ENCODE measurements around the gene ELOB. TPM values are rescaled to one million over a fixed set of nuclear protein-coding genes. Genes with fewer than 3 reads are reported as not detected.

ELOB gene
- total and polyA plus RNA-seq, 2 donors = 287 to 349 TPM

DNA sequence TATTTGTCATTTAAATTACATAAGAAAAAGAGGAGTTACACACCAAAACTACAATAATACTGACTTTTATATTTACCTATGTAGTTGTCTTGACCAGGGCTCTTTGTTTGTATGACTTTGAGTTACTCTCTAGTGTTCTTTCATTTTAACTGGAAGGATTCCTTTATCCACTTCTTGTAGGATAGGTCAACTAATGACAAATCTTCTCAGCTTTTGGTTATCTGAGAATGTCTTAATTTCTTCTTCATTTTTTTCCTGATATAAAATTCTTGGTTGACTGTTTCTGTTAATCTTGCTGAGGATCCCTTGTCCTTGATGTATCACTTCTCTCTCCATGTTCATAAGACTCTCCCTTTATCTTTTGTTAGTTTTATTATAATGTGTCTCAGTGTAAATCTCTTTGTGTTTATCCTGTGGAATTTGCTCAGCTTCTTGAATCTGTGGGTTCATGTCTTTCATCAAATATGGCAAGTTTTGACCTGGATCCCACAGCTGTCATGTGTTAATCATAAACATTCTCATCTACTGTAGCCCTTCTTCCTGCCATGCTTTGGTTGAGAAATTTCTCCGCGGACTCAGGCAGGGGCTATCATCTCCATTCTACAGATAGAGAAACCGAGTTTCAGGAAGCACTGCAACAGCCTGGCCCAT is 26.6 kb upstream of the ELOB start:
- Histone ChIP-seq H3K36me3 (ENCODE audit: control insufficient read depth in 2 of 2, insufficient read depth in 2 of 2, low read length in 1 of 2) (no peaks in the 10 kb centered on the region), H3K27ac (ENCODE audit: low read depth in 1 of 2, low read length in 1 of 2) (no peak overlapping the region), H3K4me3 (ENCODE audit: low read length in 2 of 2) (no peak overlapping the region), H3K9me3 (ENCODE audit: control insufficient read depth in 2 of 2, insufficient read depth in 1 of 2, low read length in 1 of 2) (peaks cover 0 to 20% of the 10 kb centered on the region in 2 donors), H3K4me1 (ENCODE audit: control insufficient read depth in 2 of 2, insufficient read depth in 2 of 2, low read length in 2 of 2) (no peaks in the 10 kb centered on the region), H3K27me3 (ENCODE audit: control insufficient read depth in 2 of 2, insufficient read depth in 1 of 2, low read length in 1 of 2) (peaks cover 0 to 2% of the 10 kb centered on the region in 2 donors)
- no peak for DNase-seq (ENCODE audit: low read depth in 6 of 9, low spot score in 9 of 9)
- WGBS = 86% methylated on average over 3 of the region's 3 CpGs

DNA sequence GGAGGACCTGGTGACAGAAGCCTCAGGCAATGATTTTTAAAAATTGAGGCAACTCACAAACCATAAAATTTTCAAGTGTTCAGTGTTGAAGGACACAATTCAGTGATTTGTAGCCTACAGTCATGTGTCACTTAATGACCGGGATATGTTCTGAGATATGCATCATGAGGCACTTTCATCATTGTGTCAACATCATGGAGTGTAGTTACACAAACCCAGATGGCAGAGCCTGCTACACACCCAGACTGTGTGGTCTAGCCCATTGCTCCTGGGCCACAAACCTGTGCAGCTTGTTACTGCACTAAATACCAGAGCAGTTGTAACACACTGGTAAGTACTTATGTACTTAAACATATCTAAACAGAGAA is 22.8 kb upstream of the ELOB start:
- WGBS = 94% methylated on average over 1 of the region's 1 CpG
- Histone ChIP-seq H3K9me3 (ENCODE audit: control insufficient read depth in 2 of 2, insufficient read depth in 1 of 2, low read length in 1 of 2) (peaks cover 0 to 10% of the 10 kb centered on the region in 2 donors), H3K27me3 (ENCODE audit: control insufficient read depth in 2 of 2, insufficient read depth in 1 of 2, low read length in 1 of 2) (peaks cover 0 to 11% of the 10 kb centered on the region in 2 donors), H3K4me1 (ENCODE audit: control insufficient read depth in 2 of 2, insufficient read depth in 2 of 2, low read length in 2 of 2) (no peaks in the 10 kb centered on the region), H3K4me3 (ENCODE audit: low read length in 2 of 2) (no peak overlapping the region), H3K36me3 (ENCODE audit: control insufficient read depth in 2 of 2, insufficient read depth in 2 of 2, low read length in 1 of 2) (no peaks in the 10 kb centered on the region), H3K27ac (ENCODE audit: low read depth in 1 of 2, low read length in 1 of 2) (no peak overlapping the region)
- DNase-seq (ENCODE audit: low read depth in 6 of 9, low spot score in 9 of 9) = no peak

DNA sequence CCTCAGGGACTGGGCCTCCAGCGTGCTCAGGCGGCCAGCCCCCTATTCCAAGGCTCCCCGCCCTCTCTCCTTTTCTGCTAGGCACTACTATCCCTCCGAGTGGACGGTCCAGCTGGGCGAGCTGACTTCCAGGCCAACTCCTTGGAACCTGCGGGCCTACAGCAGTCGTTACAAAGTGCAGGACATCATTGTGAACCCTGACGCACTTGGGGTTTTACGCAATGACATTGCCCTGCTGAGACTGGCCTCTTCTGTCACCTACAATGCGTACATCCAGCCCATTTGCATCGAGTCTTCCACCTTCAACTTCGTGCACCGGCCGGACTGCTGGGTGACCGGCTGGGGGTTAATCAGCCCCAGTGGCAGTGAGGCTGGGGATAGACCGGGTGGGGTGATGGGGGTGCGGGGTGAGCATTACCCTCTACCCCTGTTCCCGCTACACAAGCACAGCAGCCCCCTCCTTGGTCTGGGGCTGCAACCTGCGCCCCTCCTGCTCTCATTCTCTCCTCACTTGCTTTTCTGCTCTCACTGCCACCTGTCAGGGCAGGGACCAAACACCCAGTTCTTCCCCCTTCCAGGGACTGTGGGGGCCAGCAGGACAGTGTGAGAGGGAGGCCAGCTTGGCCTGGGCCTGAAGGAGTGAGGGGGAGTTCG is 22.3 kb upstream of the ELOB start:
- WGBS = 95% methylated on average over 21 of the region's 21 CpGs
- H3K27me3 ChIP-seq (ENCODE audit: control insufficient read depth in 2 of 2, insufficient read depth in 1 of 2, low read length in 1 of 2) = peaks cover 0 to 11% of the 10 kb centered on the region in 2 donors
- peaks cover 0 to 5% of the 10 kb centered on the region in 2 donors for H3K9me3 ChIP-seq (ENCODE audit: control insufficient read depth in 2 of 2, insufficient read depth in 1 of 2, low read length in 1 of 2)
- no peak overlapping the region for H3K27ac ChIP-seq (ENCODE audit: low read depth in 1 of 2, low read length in 1 of 2)
- no peak for DNase-seq (ENCODE audit: low read depth in 6 of 9, low spot score in 9 of 9)
- H3K4me3 ChIP-seq (ENCODE audit: low read length in 2 of 2) = no peak overlapping the region
- H3K36me3 ChIP-seq (ENCODE audit: control insufficient read depth in 2 of 2, insufficient read depth in 2 of 2, low read length in 1 of 2) = no peaks in the 10 kb centered on the region
- H3K4me1 ChIP-seq (ENCODE audit: control insufficient read depth in 2 of 2, insufficient read depth in 2 of 2, low read length in 2 of 2) = no peaks in the 10 kb centered on the region

DNA sequence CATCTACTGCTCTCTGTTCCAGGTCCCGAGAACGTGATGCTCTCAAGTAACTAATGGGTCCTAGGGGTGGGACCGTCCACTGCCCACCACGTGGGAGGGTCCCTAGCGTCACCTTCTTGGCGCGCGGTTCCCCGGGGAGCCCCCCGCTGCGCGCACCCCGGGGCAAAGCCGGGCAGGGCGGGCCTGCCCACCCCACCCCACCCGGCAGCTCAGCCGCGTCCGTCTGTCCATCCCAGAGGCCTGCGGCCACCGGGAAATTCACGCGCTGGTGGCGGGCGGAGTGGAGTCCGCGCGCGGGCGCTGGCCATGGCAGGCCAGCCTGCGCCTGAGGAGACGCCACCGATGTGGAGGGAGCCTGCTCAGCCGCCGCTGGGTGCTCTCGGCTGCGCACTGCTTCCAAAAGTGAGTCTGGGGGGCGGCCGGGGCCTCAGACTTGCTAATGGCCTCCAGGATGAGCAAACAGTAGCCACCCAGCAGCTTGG is 21.7 kb upstream of the ELOB start:
- Histone ChIP-seq H3K9me3 (ENCODE audit: control insufficient read depth in 2 of 2, insufficient read depth in 1 of 2, low read length in 1 of 2) (no peaks in the 10 kb centered on the region), H3K27me3 (ENCODE audit: control insufficient read depth in 2 of 2, insufficient read depth in 1 of 2, low read length in 1 of 2) (peaks cover 0 to 11% of the 10 kb centered on the region in 2 donors), H3K4me1 (ENCODE audit: control insufficient read depth in 2 of 2, insufficient read depth in 2 of 2, low read length in 2 of 2) (no peaks in the 10 kb centered on the region), H3K4me3 (ENCODE audit: low read length in 2 of 2) (no peak overlapping the region), H3K36me3 (ENCODE audit: control insufficient read depth in 2 of 2, insufficient read depth in 2 of 2, low read length in 1 of 2) (no peaks in the 10 kb centered on the region), H3K27ac (ENCODE audit: low read depth in 1 of 2, low read length in 1 of 2) (no peak overlapping the region)
- no peak for DNase-seq (ENCODE audit: low read depth in 6 of 9, low spot score in 9 of 9)
- 94% methylated on average over 39 of the region's 39 CpGs for WGBS

DNA sequence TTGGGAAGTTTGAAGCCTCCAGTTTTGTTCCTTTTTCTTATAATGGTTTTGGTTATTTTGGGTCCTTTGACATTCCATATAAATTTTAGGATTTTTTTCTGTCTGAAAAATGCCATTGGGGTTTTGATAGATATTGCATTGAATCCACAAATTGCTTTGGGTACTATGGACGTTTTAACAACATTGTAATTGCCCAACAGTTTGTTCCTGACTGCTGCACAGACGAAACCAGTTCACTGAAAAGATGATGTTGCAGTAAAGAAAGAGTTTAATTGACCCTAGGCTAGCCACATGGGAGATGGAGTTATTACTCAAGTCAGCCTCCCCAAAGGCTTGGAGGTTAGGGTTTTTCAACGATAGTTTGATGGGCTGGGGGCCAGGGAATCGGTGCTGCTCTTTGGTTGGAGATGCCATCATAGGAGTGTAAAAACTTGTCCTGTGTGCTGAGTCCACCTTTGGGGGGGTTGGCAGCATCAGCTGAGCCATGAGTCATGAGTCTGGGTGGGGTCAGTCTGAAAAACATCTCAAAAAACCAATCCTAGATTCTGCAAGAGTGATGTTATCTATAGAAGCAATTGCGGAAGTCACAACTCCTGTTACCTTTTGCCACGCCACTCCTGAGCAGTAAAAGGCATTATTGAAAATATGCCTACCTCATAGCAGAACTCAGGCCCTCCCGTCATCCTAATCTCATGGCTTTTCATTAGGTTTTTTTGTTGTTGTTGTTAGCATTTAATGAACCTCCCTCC is 18.5 kb upstream of the ELOB start:
- Histone ChIP-seq H3K27ac (ENCODE audit: low read depth in 1 of 2, low read length in 1 of 2) (no peak overlapping the region), H3K9me3 (ENCODE audit: control insufficient read depth in 2 of 2, insufficient read depth in 1 of 2, low read length in 1 of 2) (no peaks in the 10 kb centered on the region), H3K4me3 (ENCODE audit: low read length in 2 of 2) (no peak overlapping the region), H3K27me3 (ENCODE audit: control insufficient read depth in 2 of 2, insufficient read depth in 1 of 2, low read length in 1 of 2) (peaks cover 0 to 20% of the 10 kb centered on the region in 2 donors), H3K36me3 (ENCODE audit: control insufficient read depth in 2 of 2, insufficient read depth in 2 of 2, low read length in 1 of 2) (no peaks in the 10 kb centered on the region), H3K4me1 (ENCODE audit: control insufficient read depth in 2 of 2, insufficient read depth in 2 of 2, low read length in 2 of 2) (no peaks in the 10 kb centered on the region)
- no peak for DNase-seq (ENCODE audit: low read depth in 6 of 9, low spot score in 9 of 9)
- WGBS = 93% methylated on average over 7 of the region's 7 CpGs

DNA sequence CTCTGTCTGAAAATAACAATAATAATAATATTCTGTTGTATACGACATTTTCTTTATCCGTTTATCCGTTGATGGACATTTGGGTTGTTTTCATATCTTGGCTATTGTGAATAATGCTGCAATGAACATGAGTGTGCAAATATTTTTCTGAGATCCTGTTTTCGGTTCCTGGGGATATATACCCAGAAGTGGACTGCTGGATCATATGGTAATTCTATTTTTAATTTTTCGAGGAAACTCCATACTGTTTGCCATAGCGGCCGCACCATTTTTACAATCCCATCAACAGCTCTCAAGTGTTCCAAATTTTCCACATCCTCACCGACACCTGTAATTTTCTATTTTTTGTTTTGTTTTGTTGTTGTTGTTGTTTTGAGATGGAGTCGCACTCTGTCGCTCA is 15.9 kb upstream of the ELOB start:
- H3K4me3 ChIP-seq (ENCODE audit: low read length in 2 of 2) = no peak overlapping the region
- no peaks in the 10 kb centered on the region for H3K4me1 ChIP-seq (ENCODE audit: control insufficient read depth in 2 of 2, insufficient read depth in 2 of 2, low read length in 2 of 2)
- H3K27me3 ChIP-seq (ENCODE audit: control insufficient read depth in 2 of 2, insufficient read depth in 1 of 2, low read length in 1 of 2) = peaks cover under 1 to 36% of the 10 kb centered on the region in 2 donors
- WGBS = 96% methylated on average over 10 of the region's 10 CpGs
- H3K9me3 ChIP-seq (ENCODE audit: control insufficient read depth in 2 of 2, insufficient read depth in 1 of 2, low read length in 1 of 2) = no peaks in the 10 kb centered on the region
- H3K27ac ChIP-seq (ENCODE audit: low read depth in 1 of 2, low read length in 1 of 2) = no peak overlapping the region
- no peaks in the 10 kb centered on the region for H3K36me3 ChIP-seq (ENCODE audit: control insufficient read depth in 2 of 2, insufficient read depth in 2 of 2, low read length in 1 of 2)
- no peak for DNase-seq (ENCODE audit: low read depth in 6 of 9, low spot score in 9 of 9)

DNA sequence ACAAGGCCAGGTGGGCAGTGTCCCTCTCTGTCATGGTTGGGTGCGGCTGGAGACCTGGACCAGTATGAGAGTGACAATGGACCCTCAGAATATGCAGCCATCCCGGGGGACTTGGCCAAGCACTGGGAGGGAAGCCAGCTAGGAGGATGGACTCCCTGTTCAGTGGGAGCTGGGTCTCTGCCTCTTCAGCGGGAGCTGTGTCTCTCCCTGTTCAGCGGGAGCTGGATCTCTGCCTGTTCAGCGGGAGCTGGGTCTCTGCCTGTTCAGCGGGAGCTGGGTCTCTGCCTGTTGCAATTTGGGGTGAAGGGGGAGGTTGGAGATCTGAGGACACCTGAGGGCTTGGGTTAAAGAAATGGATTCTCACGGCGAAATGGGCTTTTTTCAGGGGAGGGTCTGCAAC is 14.1 kb upstream of the ELOB start:
- DNase-seq (ENCODE audit: low read depth in 6 of 9, low spot score in 9 of 9) = no peak
- Histone ChIP-seq H3K9me3 (ENCODE audit: control insufficient read depth in 2 of 2, insufficient read depth in 1 of 2, low read length in 1 of 2) (no peaks in the 10 kb centered on the region), H3K36me3 (ENCODE audit: control insufficient read depth in 2 of 2, insufficient read depth in 2 of 2, low read length in 1 of 2) (no peaks in the 10 kb centered on the region), H3K4me3 (ENCODE audit: low read length in 2 of 2) (no peak overlapping the region), H3K4me1 (ENCODE audit: control insufficient read depth in 2 of 2, insufficient read depth in 2 of 2, low read length in 2 of 2) (no peaks in the 10 kb centered on the region), H3K27me3 (ENCODE audit: control insufficient read depth in 2 of 2, insufficient read depth in 1 of 2, low read length in 1 of 2) (peaks cover 6 to 45% of the 10 kb centered on the region in 2 donors), H3K27ac (ENCODE audit: low read depth in 1 of 2, low read length in 1 of 2) (no peak overlapping the region)
- 87% methylated on average over 8 of the region's 8 CpGs for WGBS

DNA sequence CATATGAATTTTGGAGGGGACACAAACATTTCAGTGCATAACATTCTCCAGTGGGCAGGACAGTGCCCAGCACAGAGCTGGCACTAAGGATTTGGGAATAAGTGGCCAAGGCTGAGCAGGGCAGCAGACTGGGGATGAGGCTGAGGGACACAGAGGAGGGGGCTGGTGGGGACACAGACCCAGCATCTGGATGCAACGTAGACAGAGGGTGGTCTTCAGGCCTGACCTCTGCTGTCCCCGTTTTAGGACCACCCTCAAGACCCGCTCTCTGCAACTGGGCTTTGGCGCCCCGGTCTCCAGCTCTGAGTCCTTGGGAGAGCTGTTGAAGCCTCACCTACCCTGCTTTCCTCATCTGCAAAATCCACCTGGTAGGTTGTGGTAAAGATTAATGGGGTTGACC is 13.6 kb upstream of the ELOB start:
- Histone ChIP-seq H3K27me3 (ENCODE audit: control insufficient read depth in 2 of 2, insufficient read depth in 1 of 2, low read length in 1 of 2) (peaks cover 11 to 48% of the 10 kb centered on the region in 2 donors), H3K36me3 (ENCODE audit: control insufficient read depth in 2 of 2, insufficient read depth in 2 of 2, low read length in 1 of 2) (no peaks in the 10 kb centered on the region), H3K4me1 (ENCODE audit: control insufficient read depth in 2 of 2, insufficient read depth in 2 of 2, low read length in 2 of 2) (peaks cover 2% of the 10 kb centered on the region in 2 donors), H3K4me3 (ENCODE audit: low read length in 2 of 2) (no peak overlapping the region), H3K9me3 (ENCODE audit: control insufficient read depth in 2 of 2, insufficient read depth in 1 of 2, low read length in 1 of 2) (peaks cover 0 to 2% of the 10 kb centered on the region in 2 donors), H3K27ac (ENCODE audit: low read depth in 1 of 2, low read length in 1 of 2) (no peak overlapping the region)
- 93% methylated on average over 5 of the region's 5 CpGs for WGBS
- DNase-seq (ENCODE audit: low read depth in 6 of 9, low spot score in 9 of 9) = no peak

DNA sequence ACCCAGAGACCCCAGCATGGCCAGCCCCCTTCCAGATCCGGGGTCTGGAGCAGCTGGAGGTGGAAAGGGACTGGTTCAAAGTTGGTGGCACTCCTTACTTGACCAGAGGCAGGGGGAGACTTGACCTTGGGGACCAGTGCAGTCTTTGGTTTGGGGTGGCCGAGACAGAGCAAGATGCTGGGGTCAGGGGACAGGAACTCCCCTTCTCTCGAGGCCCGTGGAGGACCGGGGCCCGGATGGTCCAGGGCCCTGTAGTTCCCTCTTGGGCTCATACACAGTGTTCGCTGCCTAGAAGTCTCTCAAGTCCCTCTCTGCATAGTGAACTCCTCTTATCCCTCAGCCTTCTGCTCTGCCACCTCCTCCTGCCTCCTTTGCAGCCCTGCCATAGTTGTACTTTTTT is 10.9 kb upstream of the ELOB start:
- peaks cover 28 to 75% of the 10 kb centered on the region in 2 donors for H3K27me3 ChIP-seq (ENCODE audit: control insufficient read depth in 2 of 2, insufficient read depth in 1 of 2, low read length in 1 of 2)
- no peak overlapping the region for H3K4me3 ChIP-seq (ENCODE audit: low read length in 2 of 2)
- H3K36me3 ChIP-seq (ENCODE audit: control insufficient read depth in 2 of 2, insufficient read depth in 2 of 2, low read length in 1 of 2) = no peaks in the 10 kb centered on the region
- no peak for DNase-seq (ENCODE audit: low read depth in 6 of 9, low spot score in 9 of 9)
- 49% methylated on average over 7 of the region's 7 CpGs for WGBS
- H3K9me3 ChIP-seq (ENCODE audit: control insufficient read depth in 2 of 2, insufficient read depth in 1 of 2, low read length in 1 of 2) = peaks cover 0 to 5% of the 10 kb centered on the region in 2 donors
- H3K4me1 ChIP-seq (ENCODE audit: control insufficient read depth in 2 of 2, insufficient read depth in 2 of 2, low read length in 2 of 2) = peaks cover 9 to 10% of the 10 kb centered on the region in 2 donors
- H3K27ac ChIP-seq (ENCODE audit: low read depth in 1 of 2, low read length in 1 of 2) = no peak overlapping the region

All from thymus (tissue), 11 donors.